OCI-LY3 (cell line): Measurements from ENCODE around the gene FGF3.

Experiments
- H2AFZ ChIP-seq: fragments of 200-600, 300-600 bp; shearing (Covaris generic); 2 replicates; pipeline ENCODE4 v1.6.0; 2014; ENCODE audit warnings: antibody characterized with exemption, low read depth, low read length
- H3K27ac ChIP-seq: fragments of 200-600, 300-600 bp; sonication (generic); 2 replicates; pipeline ENCODE4 v1.5.1; 2014; ENCODE audit warnings: mild to moderate bottlenecking, low read length, moderate library complexity, mixed read lengths
- H3K27me3 ChIP-seq: fragments of 200-600, 300-600 bp; sonication (generic); 2 replicates; pipeline ENCODE4 v1.6.1; 2014; ENCODE audit warnings: low read depth, low read length, mixed read lengths
- H3K36me3 ChIP-seq: fragments of 200-600, 300-600 bp; sonication (generic); replicated peaks from 2 replicates; pipeline ENCODE3; 2014; ENCODE audit warnings: low read depth, low read length, mixed read lengths
- H3K4me1 ChIP-seq: fragments of 300-600, 200-600 bp; sonication (generic); 2 replicates; pipeline ENCODE4 v1.6.1; 2014; ENCODE audit warnings: low read length, mixed read lengths
- H3K4me2 ChIP-seq: fragments of 200-600, 300-600 bp; sonication (generic); 2 replicates; pipeline ENCODE4 v1.6.1; 2014; ENCODE audit warnings: low read length, mixed read lengths
- H3K4me3 ChIP-seq: fragments of 300-600, 200-600 bp; sonication (generic); 2 replicates; pipeline ENCODE4 v1.5.1; 2014; ENCODE audit warnings: antibody characterized with exemption, mild to moderate bottlenecking, low read length, moderate library complexity
- H3K79me2 ChIP-seq: fragments of 300-600, 200-600 bp; shearing (Covaris generic); 2 replicates; pipeline ENCODE4 v1.6.1; 2014; ENCODE audit warnings: mild to moderate bottlenecking, low read length, mixed read lengths
- H3K9ac ChIP-seq: fragments of 300-600, 200-600 bp; shearing (Covaris generic); 2 replicates; pipeline ENCODE4 v1.6.0; 2014; ENCODE audit warnings: mild to moderate bottlenecking, low read length, moderate library complexity
- H3K9me3 ChIP-seq: fragments of 200-600, 300-600 bp; shearing (Covaris generic); 2 replicates; pipeline ENCODE4 v1.6.1; 2014; ENCODE audit warnings: low read length, mixed read lengths; ENCODE audit not compliant: insufficient read depth
- H4K20me1 ChIP-seq: fragments of 200-600, 300-600 bp; sonication (generic); 2 replicates; pipeline ENCODE4 v1.6.1; 2016; ENCODE audit warnings: low read length, mixed read lengths; ENCODE audit not compliant: insufficient read depth
- CTCF ChIP-seq: fragments of 200-600, 300-600 bp; sonication (generic); IDR thresholded peaks from 2 replicates; pipeline ENCODE4 v1.5.1; 2014; ENCODE audit warnings: antibody characterized with exemption, low read length, low read depth
- EZH2phosphoT487 ChIP-seq: fragments of 200-600 bp; shearing (Covaris generic); IDR thresholded peaks from 2 replicates; pipeline ENCODE4 v1.6.1; 2018; ENCODE audit warnings: antibody characterized with exemption, mixed run types, low read depth

Gene FGF3

GRCh38 chr11:69812946-69813345, 6.3 kb downstream of the FGF3 start:
- no peak for TF ChIP-seq CTCF
- TF ChIP-seq EZH2phosphoT487: no peak
- H3K4me1 ChIP-seq: no peaks in the 10 kb centered on the region
- H3K4me3 ChIP-seq: no peak overlapping the region
- no peak overlapping the region for H2AFZ ChIP-seq
- H3K27me3 ChIP-seq: peaks cover 11% of the 10 kb centered on the region; the same call in 1 of the 2 replicates
- no peak overlapping the region for H3K9ac ChIP-seq
- H4K20me1 ChIP-seq: no peaks in the 10 kb centered on the region
- no peaks in the 10 kb centered on the region for H3K36me3 ChIP-seq
- H3K79me2 ChIP-seq: no peaks in the 10 kb centered on the region
- no peaks in the 10 kb centered on the region for H3K9me3 ChIP-seq
- H3K27ac ChIP-seq: no peak overlapping the region
- H3K4me2 ChIP-seq: no peak overlapping the region

GRCh38 chr11:69812256-69812655, 7.0 kb downstream of the FGF3 start:
- H3K79me2 ChIP-seq: no peaks in the 10 kb centered on the region
- H3K27ac ChIP-seq: no peak overlapping the region
- no peak overlapping the region for H3K4me2 ChIP-seq
- H3K9ac ChIP-seq: no peak overlapping the region
- H3K27me3 ChIP-seq: peaks cover 11% of the 10 kb centered on the region; the same call in 1 of the 2 replicates
- H2AFZ ChIP-seq: no peak overlapping the region
- H3K4me1 ChIP-seq: no peaks in the 10 kb centered on the region
- TF ChIP-seq CTCF (no peak), EZH2phosphoT487 (no peak)
- H4K20me1 ChIP-seq: no peaks in the 10 kb centered on the region
- no peaks in the 10 kb centered on the region for H3K9me3 ChIP-seq
- no peaks in the 10 kb centered on the region for H3K36me3 ChIP-seq
- H3K4me3 ChIP-seq: no peak overlapping the region

- Histone ChIP-seq H3K27me3 (peaks cover 11% of the 10 kb centered on the region; the same call in 1 of the 2 replicates), H3K4me1 (no peaks in the 10 kb centered on the region), H3K79me2 (no peaks in the 10 kb centered on the region), H3K9ac (no peak overlapping the region), H4K20me1 (no peaks in the 10 kb centered on the region), H3K27ac (no peak overlapping the region), H3K36me3 (no peaks in the 10 kb centered on the region), H3K4me3 (no peak overlapping the region), H2AFZ (no peak overlapping the region), H3K9me3 (no peaks in the 10 kb centered on the region), H3K4me2 (no peak overlapping the region)
- TF ChIP-seq EZH2phosphoT487: no peak
- TF ChIP-seq CTCF: no peak
Measured at GRCh38 chr11:69811431-69811830, 7.8 kb downstream of the FGF3 start.

GRCh38 chr11:69810289-69811118, 8.7 kb downstream of the FGF3 start:
- no peak overlapping the region for H3K27ac ChIP-seq
- peaks cover 11% of the 10 kb centered on the region; the same call in 1 of the 2 replicates for H3K27me3 ChIP-seq
- no peak overlapping the region for H3K4me3 ChIP-seq

More at GRCh38 chr11:69810289-69811118, 8.7 kb downstream of the FGF3 start:
- no peak for TF ChIP-seq EZH2phosphoT487
- no peak for TF ChIP-seq CTCF
- Histone ChIP-seq H3K79me2 (no peaks in the 10 kb centered on the region), H2AFZ (no peak overlapping the region), H3K36me3 (no peaks in the 10 kb centered on the region), H3K4me2 (no peak overlapping the region), H4K20me1 (no peaks in the 10 kb centered on the region), H3K4me1 (no peaks in the 10 kb centered on the region), H3K9ac (no peak overlapping the region), H3K9me3 (no peaks in the 10 kb centered on the region)
